ENCODE results near the gene LCN9. TPM values are rescaled to one million over a fixed set of nuclear protein-coding genes. Genes with fewer than 3 reads are reported as not detected.

Gene LCN9, protein sequence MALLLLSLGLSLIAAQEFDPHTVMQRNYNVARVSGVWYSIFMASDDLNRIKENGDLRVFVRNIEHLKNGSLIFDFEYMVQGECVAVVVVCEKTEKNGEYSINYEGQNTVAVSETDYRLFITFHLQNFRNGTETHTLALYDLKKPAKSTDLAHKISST
- not detected in 5 replicates for total RNA-seq (2022; extraction: Qiagen RNA extraction)

GRCh38 chr9:135662758-135663450, at the start of gene LCN9:
LCN9 (plus strand) TSS chr9:135663309; CDS start chr9:135663322, 13 bp downstream.

GRCh38 chr9:135639196-135639595, 23.9 kb upstream of the LCN9 start, which contains the start of gene GLT6D1:
GLT6D1 (minus strand) TSS chr9:135639540; CDS start chr9:135639187, 353 bp downstream.

GRCh38 chr9:135699440-135699839, 36.3 kb downstream of the LCN9 start, which contains the start of gene SOHLH1:
SOHLH1 (minus strand) TSS chr9:135699481; CDS start chr9:135699467, 14 bp downstream.

DNA sequence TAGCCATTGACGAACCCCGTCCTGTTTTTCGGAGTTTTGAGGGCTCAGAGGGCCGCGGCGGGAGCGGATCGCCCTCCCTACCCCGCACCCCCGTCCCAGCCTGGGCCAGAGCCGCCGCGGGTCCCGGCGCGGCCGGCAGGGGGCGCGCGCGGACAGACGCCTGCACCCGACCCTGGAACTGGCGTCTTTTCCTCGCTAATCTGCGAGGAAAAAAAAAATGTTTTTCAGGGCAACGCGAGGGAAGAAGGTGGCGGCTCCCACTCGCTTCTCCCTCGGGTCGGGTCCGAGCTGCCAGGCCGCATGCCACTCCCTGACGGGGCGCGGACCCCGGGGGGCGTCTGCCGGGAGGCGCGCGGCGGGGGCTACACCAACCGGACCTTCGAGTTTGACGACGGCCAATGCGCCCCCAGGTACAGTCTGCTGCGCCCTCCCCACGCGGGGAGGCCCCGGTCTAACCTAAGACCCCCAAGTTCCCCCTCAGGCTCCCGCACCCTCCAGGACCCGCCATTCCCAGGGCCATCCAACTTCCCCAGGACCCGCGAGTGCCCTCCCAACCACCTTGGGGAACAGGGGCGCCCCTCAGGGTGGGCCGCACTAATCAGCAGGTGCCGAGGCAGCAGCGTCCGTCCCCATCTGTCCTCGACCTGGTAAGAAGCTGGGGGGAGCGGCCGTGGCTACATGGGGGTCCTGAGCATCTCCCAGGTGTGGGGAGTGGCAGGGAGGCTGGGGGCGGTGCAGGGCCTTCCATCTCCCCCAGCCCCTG, 39.0 kb downstream of the LCN9 start, which contains the start of gene KCNT1:
Gene KCNT1, plus strand, starts transcription at position 227 of the 763 bp plus-strand sequence. Its CDS starts 74 bp downstream, at position 301.

Other genes starting within 250 kb of the LCN9 start
- 17.3 to 19.8 TPM (median 19.0 TPM) in 5 replicates for gene PPP1R26, start 183.5 kb upstream of the LCN9 start, total RNA-seq (2022; extraction: Qiagen RNA extraction)
- gene MRPS2, start 162.6 kb upstream of the LCN9 start, total RNA-seq (2022; extraction: Qiagen RNA extraction), result 106 to 137 TPM (median 131 TPM) in 5 replicates
- 0.17 to 0.26 TPM (median 0.20 TPM) in 3 of 5 replicates, not detected in the others for gene LCN1, start 141.9 kb upstream of the LCN9 start, total RNA-seq (2022; extraction: Qiagen RNA extraction)
- 0.15 TPM in 2 of 5 replicates, not detected in the others for gene OBP2A, start 117.2 kb upstream of the LCN9 start, total RNA-seq (2022; extraction: Qiagen RNA extraction)
- gene PAEP, start 101.6 kb upstream of the LCN9 start, total RNA-seq (2022; extraction: Qiagen RNA extraction), result 0.24 to 0.43 TPM (median 0.26 TPM) in 5 replicates
- not detected in 5 replicates for gene GLT6D1, start 23.8 kb upstream of the LCN9 start, total RNA-seq (2022; extraction: Qiagen RNA extraction)
- gene SOHLH1, start 36.2 kb downstream of the LCN9 start, total RNA-seq (2022; extraction: Qiagen RNA extraction), result 0.05 to 0.08 TPM (median 0.05 TPM) in 3 of 5 replicates, not detected in the others
- 0.02 to 0.05 TPM in 2 of 5 replicates, not detected in the others for gene KCNT1, start 38.9 kb downstream of the LCN9 start, total RNA-seq (2022; extraction: Qiagen RNA extraction)
- gene CAMSAP1, start 244.2 kb downstream of the LCN9 start, total RNA-seq (2022; extraction: Qiagen RNA extraction), result 19.3 to 25.2 TPM (median 19.8 TPM) in 5 replicates